Measurements from ENCODE around the gene SLC17A8. TPM values are rescaled to one million over a fixed set of nuclear protein-coding genes. Genes with fewer than 3 reads are reported as not detected.

SLC17A8 gene
- 0.07 TPM in 1 of 5 replicates, not detected in the others for total RNA-seq (2022; extraction: Qiagen RNA extraction)

DNA sequence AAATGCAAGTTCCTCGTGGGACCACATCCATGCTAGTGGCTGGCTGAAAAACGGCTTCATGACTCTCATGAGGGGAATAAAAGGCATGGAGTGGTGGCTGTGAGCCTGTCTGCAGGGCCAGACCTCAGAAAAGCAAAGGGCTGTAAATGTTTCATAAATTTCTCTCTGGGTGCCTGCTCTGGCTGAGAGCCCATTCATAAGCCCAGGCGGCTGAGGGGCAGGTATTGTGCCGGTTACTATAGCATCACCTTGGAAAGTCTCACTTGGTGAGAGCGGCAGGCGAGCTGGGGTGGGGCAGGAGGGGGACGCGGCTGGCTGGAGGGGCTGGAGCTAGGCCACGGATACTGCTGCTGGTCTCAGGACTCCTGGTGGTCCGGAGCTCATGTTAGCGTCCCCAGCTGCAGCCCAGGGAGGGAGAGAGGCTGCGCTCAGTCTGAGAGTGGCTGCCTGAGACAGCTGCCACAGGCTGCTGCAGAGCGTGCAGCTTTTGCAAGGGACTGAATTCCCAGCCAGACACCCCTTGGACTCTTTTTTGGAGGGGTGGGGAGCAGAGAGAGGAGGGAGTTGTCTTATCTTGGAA, at the start of gene SLC17A8:
Gene SLC17A8 (plus strand): TSS at position 431 of the 580 bp plus-strand sequence. CDS start 318 bp downstream, outside the sequence.

Other genes starting within 250 kb of the SLC17A8 start
- gene BLTP3B, start 214.2 kb upstream of the SLC17A8 start, total RNA-seq (2022; extraction: Qiagen RNA extraction): 10.3 to 12.8 TPM (median 12.1 TPM) in 5 replicates
- gene ACTR6, start 156.3 kb upstream of the SLC17A8 start, total RNA-seq (2022; extraction: Qiagen RNA extraction): 20.7 to 40.5 TPM (median 23.7 TPM) in 5 replicates
- gene DEPDC4, start 90.0 kb upstream of the SLC17A8 start, total RNA-seq (2022; extraction: Qiagen RNA extraction): 1.2 to 1.8 TPM (median 1.3 TPM) in 5 replicates
- gene SCYL2, start 89.9 kb upstream of the SLC17A8 start, total RNA-seq (2022; extraction: Qiagen RNA extraction): 16.8 to 22.3 TPM (median 19.7 TPM) in 5 replicates
- 0.05 to 0.38 TPM (median 0.06 TPM) in 5 replicates for gene NR1H4, start 116.8 kb downstream of the SLC17A8 start, total RNA-seq (2022; extraction: Qiagen RNA extraction)
- gene GAS2L3, start 216.6 kb downstream of the SLC17A8 start, total RNA-seq (2022; extraction: Qiagen RNA extraction): 5.7 to 9.2 TPM (median 8.5 TPM) in 5 replicates

Data from A549 treated with CORT108297 at 1 μM for 4 hours (cell line).